SK-N-SH (cell line): Measurements from ENCODE around the gene ALG3. TPM values are rescaled to one million over a fixed set of nuclear protein-coding genes. Genes with fewer than 3 reads are reported as not detected.
A peak's percentile ranks its signal among the peaks of the same experiment; 100 is the strongest.

Source experiments
- CTCF ChIA-PET: fragments of 300-600, 350-600 bp; formaldehyde crosslinking; extraction: SDS; loops from one replicate; lab custom pipeline; 2021; lab: Yijun Ruan, JAX
- POLR2A ChIA-PET: fragments of 350-600 bp; sonication (Branson Sonifier 250); formaldehyde crosslinking; extraction: SDS; loops from one replicate; lab custom pipeline; 2020; ENCODE audit warnings: antibody characterized with exemption, inconsistent platforms; lab: Yijun Ruan, JAX
- DNase-seq: peaks from one replicate; pipeline ENCODE4 v3.0.0; 2012
- H2AFZ ChIP-seq: fragments of 200-600 bp; sonication (generic); 2 replicates; pipeline ENCODE4 v1.8.1; 2016; ENCODE audit warnings: antibody characterized with exemption, mild to moderate bottlenecking, low read depth
- H3F3A ChIP-seq: fragments of 200-600 bp; sonication (generic); replicated peaks from 2 replicates; pipeline ENCODE3; 2016; ENCODE audit warnings: antibody characterized with exemption, mild to moderate bottlenecking; ENCODE audit not compliant: insufficient read depth
- H3K27ac ChIP-seq, 2 experiments: fragments of 200-500 bp in 1 of 2; fragments of 200-600 bp in 1 of 2; sonication (Bioruptor generic) in 1 of 2; sonication (generic), shearing (Covaris generic) in 1 of 2; 2 replicates each; pipeline versions ENCODE4 v1.5.1 to v1.6.1; 2014 to 2016; ENCODE audit warnings: low read depth in 2 of 2, inconsistent platforms in 1 of 2, low read length in 1 of 2, mild to moderate bottlenecking in 1 of 2, mixed read lengths in 1 of 2
- H3K27me3 ChIP-seq: fragments of 200-600 bp; sonication (generic), shearing (Covaris generic); 2 replicates; pipeline ENCODE4 v1.6.1; 2016; ENCODE audit warnings: mixed run types; ENCODE audit not compliant: insufficient read depth
- H3K36me3 ChIP-seq, 2 experiments: fragments of 200-500 bp in 1 of 2; fragments of 200-600 bp in 1 of 2; sonication (Bioruptor generic) in 1 of 2; sonication (generic) in 1 of 2; replicated peaks in 1 of 2; 2 replicates each; pipeline versions ENCODE3 to v1.5.1; 2014 to 2016; ENCODE audit warnings: low read length in 1 of 2, mild to moderate bottlenecking in 1 of 2; ENCODE audit not compliant: insufficient read depth in 2 of 2, control insufficient read depth in 1 of 2
- H3K4me1 ChIP-seq, 2 experiments: fragments of 200-500 bp in 1 of 2; fragments of 200-600 bp in 1 of 2; sonication (Bioruptor generic) in 1 of 2; sonication (generic), shearing (Covaris generic) in 1 of 2; 2 replicates each; pipeline versions ENCODE4 v1.5.1 to v1.6.1; 2014 to 2016; ENCODE audit warnings: low read depth in 1 of 2, low read length in 1 of 2, mixed run types in 1 of 2; ENCODE audit not compliant: insufficient read depth in 2 of 2, control insufficient read depth in 1 of 2
- H3K4me2 ChIP-seq: fragments of 200-600 bp; sonication (generic), shearing (Covaris generic); 2 replicates; pipeline ENCODE4 v1.6.1; 2017; ENCODE audit warnings: mixed run types
- H3K4me3 ChIP-seq, 2 experiments: fragments of 200-500 bp in 1 of 2; fragments of 200-600 bp in 1 of 2; sonication (Bioruptor generic) in 1 of 2; sonication (generic), shearing (Covaris generic) in 1 of 2; 2 replicates each; pipeline versions ENCODE4 v1.5.1 to v1.8.1; 2014 to 2016; ENCODE audit warnings: low read depth in 2 of 2, inconsistent platforms in 1 of 2, low read length in 1 of 2, mild to moderate bottlenecking in 1 of 2, mixed read lengths in 1 of 2, moderate library complexity in 1 of 2
- H3K79me2 ChIP-seq: fragments of 200-600 bp; sonication (generic); 2 replicates; pipeline ENCODE4 v1.8.1; 2017; ENCODE audit warnings: mild to moderate bottlenecking; ENCODE audit not compliant: insufficient read depth
- H3K9ac ChIP-seq: fragments of 200-600 bp; sonication (generic); 2 replicates; pipeline ENCODE4 v1.6.1; 2017; ENCODE audit warnings: mixed run types
- H3K9me2 ChIP-seq: fragments of 200-600 bp; sonication (generic); 2 replicates; pipeline ENCODE4 v1.6.1; 2017; ENCODE audit warnings: mixed run types
- H3K9me3 ChIP-seq: fragments of 200-600 bp; sonication (generic); 2 replicates; pipeline ENCODE4 v1.6.1; 2017; ENCODE audit warnings: mixed run types, mild to moderate bottlenecking, moderate library complexity
- H4K20me1 ChIP-seq: fragments of 200-600 bp; sonication (generic); 2 replicates; pipeline ENCODE4 v1.6.1; 2017; ENCODE audit warnings: mild to moderate bottlenecking, mixed run types; ENCODE audit not compliant: insufficient read depth
- CHD2 ChIP-seq: fragments of 150-350 bp; IDR thresholded peaks from 2 replicates; pipeline ENCODE4 v1.6.1; 2018; ENCODE audit warnings: low read length; ENCODE audit not compliant: partially characterized antibody
- EZH2phosphoT487 ChIP-seq: fragments of 200-600 bp; sonication (generic); IDR thresholded peaks from 2 replicates; pipeline ENCODE4 v1.6.1; 2017; ENCODE audit warnings: low read depth, mixed run types, mild to moderate bottlenecking, antibody characterized with exemption, moderate library complexity, borderline replicate concordance
- MEF2A ChIP-seq: IDR thresholded peaks from 2 replicates; pipeline ENCODE4 v1.4.0; 2012; ENCODE audit warnings: low read depth, borderline replicate concordance
- MXI1 ChIP-seq: IDR thresholded peaks from 2 replicates; pipeline ENCODE4 v1.6.1; 2012; ENCODE audit warnings: mild to moderate bottlenecking, low read depth, low read length, improper control_type of control experiment
- PBX3 ChIP-seq: IDR thresholded peaks from 2 replicates; pipeline ENCODE4; 2012
- RCOR1 ChIP-seq: fragments of 150-350 bp; IDR thresholded peaks from 2 replicates; pipeline ENCODE4 v1.6.1; 2017; ENCODE audit warnings: antibody characterized with exemption, low read length
- SIN3A ChIP-seq: IDR thresholded peaks from 2 replicates; pipeline ENCODE4 v1.6.1; 2012; ENCODE audit warnings: low read depth, mild to moderate bottlenecking, low read length, moderate library complexity, borderline replicate concordance
- TEAD4 ChIP-seq: IDR thresholded peaks from 2 replicates; pipeline ENCODE4 v1.4.0; 2012; ENCODE audit warnings: mild to moderate bottlenecking, borderline replicate concordance; ENCODE audit not compliant: insufficient read depth
- USF1 ChIP-seq: IDR thresholded peaks from 2 replicates; pipeline ENCODE4 v1.4.0; 2012; ENCODE audit warnings: low read depth, borderline replicate concordance
- USF2 ChIP-seq: fragments of 150-350 bp; IDR thresholded peaks from 2 replicates; pipeline ENCODE4 v1.6.1; 2017; ENCODE audit warnings: antibody characterized with exemption, low read length, low read depth, borderline replicate concordance
- YY1 ChIP-seq: IDR thresholded peaks from 2 replicates; pipeline ENCODE4 v1.4.0; 2012; ENCODE audit warnings: low read depth, mild to moderate bottlenecking
- WGBS: methylation state at CpG from one replicate; pipeline ENCODE4 v1.1.6; 2017; ENCODE audit warnings: low lambda C conversion rate; 5-methylcytosine and 5-hydroxymethylcytosine counted together
- polyA plus RNA-seq, 3 experiments: library from polyadenylated mRNA; depleted of rRNA; stranded (reverse); fragments of >200 nt; gene quantifications; 2 replicates each; pipeline ENCODE4 v1.2.3, GENCODE V29; 2012

Gene ALG3
- polyA plus RNA-seq, 1 of the 3 experiments (the other 2 are of a cell fraction): 66.0 TPM

DNA sequence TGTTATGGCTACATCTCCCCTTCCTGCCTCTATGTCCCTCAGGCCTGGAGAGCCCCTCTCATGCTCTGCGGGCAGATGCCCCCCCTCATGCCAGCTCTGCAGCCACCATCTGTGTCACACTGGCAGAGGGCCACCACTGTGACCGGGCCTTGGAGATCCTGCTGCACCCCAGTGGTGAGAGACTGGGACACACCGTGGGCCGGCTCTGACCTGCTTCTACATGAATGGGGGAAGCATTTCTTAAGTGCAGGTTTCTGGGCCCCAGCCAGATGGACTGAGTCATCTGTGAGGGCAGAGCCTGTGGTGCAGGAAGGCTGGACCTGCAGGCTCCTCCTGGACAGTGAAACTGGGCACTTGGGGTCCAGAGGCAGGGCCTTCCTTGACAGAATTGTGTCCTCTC, 14.5 kb downstream of the ALG3 start (continued):
- TF ChIP-seq RCOR1: peak; percentile 23; the same call in 1 of the 2 replicates
- TF ChIP-seq USF1: no peak
- TF ChIP-seq TEAD4: no peak
- peak; percentile 34 for TF ChIP-seq CHD2
- TF ChIP-seq MXI1: peak; percentile 54; the same call in 1 of the 2 replicates
- no peak for TF ChIP-seq USF2
- TF ChIP-seq MEF2A: no peak
- TF ChIP-seq, all 33 proteins: peak for 9

- no peak for TF ChIP-seq RCOR1
- no peak for TF ChIP-seq EZH2phosphoT487
- TF ChIP-seq SIN3A: no peak
- TF ChIP-seq YY1: no peak
- TF ChIP-seq PBX3: no peak
- no peak for TF ChIP-seq CHD2
- no peaks in the 10 kb centered on the region for H3K9me2 ChIP-seq
- H3K4me1 ChIP-seq: peaks cover 0 to 28% of the 10 kb centered on the region in 2 experiments; a peak in 2 of 4 replicates
- H3K27ac ChIP-seq: no peak overlapping the region
- H2AFZ ChIP-seq: no peak overlapping the region
- H4K20me1 ChIP-seq: no peaks in the 10 kb centered on the region
- no peak overlapping the region for H3K4me3 ChIP-seq
- peaks cover 27% of the 10 kb centered on the region for H3K27me3 ChIP-seq
- H3K9ac ChIP-seq: no peak overlapping the region
- H3K4me2 ChIP-seq: no peak overlapping the region
- DNase-seq: no peak
- no peaks in the 10 kb centered on the region for H3F3A ChIP-seq
- no peaks in the 10 kb centered on the region for H3K9me3 ChIP-seq
- ChIA-PET CTCF (interaction anchor here (0.9 to 2.6 kb wide), 13 partner anchors 7 to 337 kb away, joined by 3 to 8 read pairs (median 4); partner anchors contain the start of genes ABCC5 and EEF1AKMT4), POLR2A (interaction anchor here (0.9 kb wide), 1 partner anchor 9 kb away, joined by 3 read pairs; no protein-coding TSS in a partner anchor)
- 90% methylated on average over 12 of the region's 23 CpGs for WGBS
- H3K79me2 ChIP-seq: no peaks in the 10 kb centered on the region
- H3K36me3 ChIP-seq: no peaks in the 10 kb centered on the region
Measured at GRCh38 chr3:184233127-184233843, 15.5 kb downstream of the ALG3 start.
